DMS153 treated with DMSO at 0.1 percent for 48 hours (cell line): ENCODE data around the gene MOV10.
"Not testable (repeated sequence)": the region's sequence is repeated elsewhere in the genome, so short reads cannot be mapped to it uniquely, and the experiment has no call there.

ENCODE experiments used
- DNase-seq: peaks from one replicate; lab custom pipeline; 2025; ENCODE audit not compliant: unreplicated experiment; lab: John Stamatoyannopoulos, UW

MOV10 gene

GRCh38 chr1:112729011-112729410 is 54.6 kb downstream of the MOV10 start:
- not testable (repeated sequence) for DNase-seq

- no peak for DNase-seq
These were observed 55.5 kb downstream of the MOV10 start for GRCh38 chr1:112729909-112730308.

GRCh38 chr1:112731451-112731850 is 57.0 kb downstream of the MOV10 start:
- no peak for DNase-seq

GRCh38 chr1:112735752-112736151 is 61.3 kb downstream of the MOV10 start:
- DNase-seq: no peak

GRCh38 chr1:112737573-112737972 is 63.1 kb downstream of the MOV10 start:
- no peak for DNase-seq

GRCh38 chr1:112743174-112744008 is 68.9 kb downstream of the MOV10 start:
- DNase-seq: no peak

GRCh38 chr1:112744009-112744578 is 69.6 kb downstream of the MOV10 start:
- DNase-seq: no peak

GRCh38 chr1:112748396-112748795 is 73.9 kb downstream of the MOV10 start:
- no peak for DNase-seq
